SK-N-SH (cell line): ENCODE measurements around the gene DNAH1. TPM values are rescaled to one million over a fixed set of nuclear protein-coding genes. Genes with fewer than 3 reads are reported as not detected.

Experiments
- CTCF ChIA-PET: fragments of 300-600, 350-600 bp; formaldehyde crosslinking; extraction: SDS; loops from one replicate; lab custom pipeline; 2021; lab: Yijun Ruan, JAX
- POLR2A ChIA-PET: fragments of 350-600 bp; sonication (Branson Sonifier 250); formaldehyde crosslinking; extraction: SDS; loops from one replicate; lab custom pipeline; 2020; ENCODE audit warnings: antibody characterized with exemption, inconsistent platforms; lab: Yijun Ruan, JAX
- DNase-seq: peaks from one replicate; pipeline ENCODE4 v3.0.0; 2012
- H2AFZ ChIP-seq: fragments of 200-600 bp; sonication (generic); 2 replicates; pipeline ENCODE4 v1.8.1; 2016; ENCODE audit warnings: antibody characterized with exemption, mild to moderate bottlenecking, low read depth
- H3F3A ChIP-seq: fragments of 200-600 bp; sonication (generic); replicated peaks from 2 replicates; pipeline ENCODE3; 2016; ENCODE audit warnings: antibody characterized with exemption, mild to moderate bottlenecking; ENCODE audit not compliant: insufficient read depth
- H3K27ac ChIP-seq, 2 experiments: fragments of 200-500 bp in 1 of 2; fragments of 200-600 bp in 1 of 2; sonication (Bioruptor generic) in 1 of 2; sonication (generic), shearing (Covaris generic) in 1 of 2; 2 replicates each; pipeline versions ENCODE4 v1.5.1 to v1.6.1; 2014 to 2016; ENCODE audit warnings: low read depth in 2 of 2, inconsistent platforms in 1 of 2, low read length in 1 of 2, mild to moderate bottlenecking in 1 of 2, mixed read lengths in 1 of 2
- H3K27me3 ChIP-seq: fragments of 200-600 bp; sonication (generic), shearing (Covaris generic); 2 replicates; pipeline ENCODE4 v1.6.1; 2016; ENCODE audit warnings: mixed run types; ENCODE audit not compliant: insufficient read depth
- H3K36me3 ChIP-seq, 2 experiments: fragments of 200-500 bp in 1 of 2; fragments of 200-600 bp in 1 of 2; sonication (Bioruptor generic) in 1 of 2; sonication (generic) in 1 of 2; replicated peaks in 1 of 2; 2 replicates each; pipeline versions ENCODE3 to v1.5.1; 2014 to 2016; ENCODE audit warnings: low read length in 1 of 2, mild to moderate bottlenecking in 1 of 2; ENCODE audit not compliant: insufficient read depth in 2 of 2, control insufficient read depth in 1 of 2
- H3K4me1 ChIP-seq, 2 experiments: fragments of 200-500 bp in 1 of 2; fragments of 200-600 bp in 1 of 2; sonication (Bioruptor generic) in 1 of 2; sonication (generic), shearing (Covaris generic) in 1 of 2; 2 replicates each; pipeline versions ENCODE4 v1.5.1 to v1.6.1; 2014 to 2016; ENCODE audit warnings: low read depth in 1 of 2, low read length in 1 of 2, mixed run types in 1 of 2; ENCODE audit not compliant: insufficient read depth in 2 of 2, control insufficient read depth in 1 of 2
- H3K4me2 ChIP-seq: fragments of 200-600 bp; sonication (generic), shearing (Covaris generic); 2 replicates; pipeline ENCODE4 v1.6.1; 2017; ENCODE audit warnings: mixed run types
- H3K4me3 ChIP-seq, 2 experiments: fragments of 200-500 bp in 1 of 2; fragments of 200-600 bp in 1 of 2; sonication (Bioruptor generic) in 1 of 2; sonication (generic), shearing (Covaris generic) in 1 of 2; 2 replicates each; pipeline versions ENCODE4 v1.5.1 to v1.8.1; 2014 to 2016; ENCODE audit warnings: low read depth in 2 of 2, inconsistent platforms in 1 of 2, low read length in 1 of 2, mild to moderate bottlenecking in 1 of 2, mixed read lengths in 1 of 2, moderate library complexity in 1 of 2
- H3K79me2 ChIP-seq: fragments of 200-600 bp; sonication (generic); 2 replicates; pipeline ENCODE4 v1.8.1; 2017; ENCODE audit warnings: mild to moderate bottlenecking; ENCODE audit not compliant: insufficient read depth
- H3K9ac ChIP-seq: fragments of 200-600 bp; sonication (generic); 2 replicates; pipeline ENCODE4 v1.6.1; 2017; ENCODE audit warnings: mixed run types
- H3K9me2 ChIP-seq: fragments of 200-600 bp; sonication (generic); 2 replicates; pipeline ENCODE4 v1.6.1; 2017; ENCODE audit warnings: mixed run types
- H3K9me3 ChIP-seq: fragments of 200-600 bp; sonication (generic); 2 replicates; pipeline ENCODE4 v1.6.1; 2017; ENCODE audit warnings: mixed run types, mild to moderate bottlenecking, moderate library complexity
- H4K20me1 ChIP-seq: fragments of 200-600 bp; sonication (generic); 2 replicates; pipeline ENCODE4 v1.6.1; 2017; ENCODE audit warnings: mild to moderate bottlenecking, mixed run types; ENCODE audit not compliant: insufficient read depth
- CHD2 ChIP-seq: fragments of 150-350 bp; IDR thresholded peaks from 2 replicates; pipeline ENCODE4 v1.6.1; 2018; ENCODE audit warnings: low read length; ENCODE audit not compliant: partially characterized antibody
- ELF1 ChIP-seq: IDR thresholded peaks from 2 replicates; pipeline ENCODE4 v1.4.0; 2012
- EP300 ChIP-seq, 2 experiments: IDR thresholded peaks; 2 replicates each; pipeline versions ENCODE4 v1.4.0 to v1.6.1; 2012; ENCODE audit warnings: borderline replicate concordance in 1 of 2, low read depth in 1 of 2, low read length in 1 of 2
- FOXM1 ChIP-seq: IDR thresholded peaks from 2 replicates; pipeline ENCODE4 v1.4.0; 2012; ENCODE audit warnings: low read depth, mild to moderate bottlenecking
- GABPA ChIP-seq: IDR thresholded peaks from 2 replicates; pipeline ENCODE4 v1.4.0; 2012; ENCODE audit warnings: low read depth, mild to moderate bottlenecking
- MXI1 ChIP-seq: IDR thresholded peaks from 2 replicates; pipeline ENCODE4 v1.6.1; 2012; ENCODE audit warnings: mild to moderate bottlenecking, low read depth, low read length, improper control_type of control experiment
- NFIC ChIP-seq: IDR thresholded peaks from 2 replicates; pipeline ENCODE4 v1.4.0; 2012; ENCODE audit warnings: borderline replicate concordance
- NRF1 ChIP-seq: IDR thresholded peaks from 2 replicates; pipeline ENCODE4 v1.6.1; 2012; ENCODE audit warnings: low read depth, mild to moderate bottlenecking, low read length
- RCOR1 ChIP-seq: fragments of 150-350 bp; IDR thresholded peaks from 2 replicates; pipeline ENCODE4 v1.6.1; 2017; ENCODE audit warnings: antibody characterized with exemption, low read length
- RFX5 ChIP-seq: IDR thresholded peaks from 2 replicates; pipeline ENCODE4 v1.6.1; 2012; ENCODE audit warnings: mild to moderate bottlenecking, improper control_type of control experiment, low read length
- TAF1 ChIP-seq: IDR thresholded peaks from 2 replicates; pipeline ENCODE4 v1.6.1; 2012; ENCODE audit warnings: low read depth, mild to moderate bottlenecking, low read length, moderate library complexity, borderline replicate concordance
- TCF12 ChIP-seq: IDR thresholded peaks from 2 replicates; pipeline ENCODE4 v1.4.0; 2012
- TEAD4 ChIP-seq: IDR thresholded peaks from 2 replicates; pipeline ENCODE4 v1.4.0; 2012; ENCODE audit warnings: mild to moderate bottlenecking, borderline replicate concordance; ENCODE audit not compliant: insufficient read depth
- YY1 ChIP-seq: IDR thresholded peaks from 2 replicates; pipeline ENCODE4 v1.4.0; 2012; ENCODE audit warnings: low read depth, mild to moderate bottlenecking
- WGBS: methylation state at CpG from one replicate; pipeline ENCODE4 v1.1.6; 2017; ENCODE audit warnings: low lambda C conversion rate; 5-methylcytosine and 5-hydroxymethylcytosine counted together
- polyA plus RNA-seq, 3 experiments: library from polyadenylated mRNA; depleted of rRNA; stranded (reverse); fragments of >200 nt; gene quantifications; 2 replicates each; pipeline ENCODE4 v1.2.3, GENCODE V29; 2012
- TF ChIP-seq, protein P1 (sequence below): fragments of 150-350 bp; IDR thresholded peaks from 2 replicates; pipeline ENCODE4 v1.6.1; 2016; ENCODE audit warnings: mild to moderate bottlenecking, low read depth, low read length
- TF ChIP-seq, protein P2 (sequence below): IDR thresholded peaks from 2 replicates; pipeline ENCODE4; 2012
- TF ChIP-seq, protein P3 (sequence below): IDR thresholded peaks from 2 replicates; pipeline ENCODE4 v1.4.0; 2012; ENCODE audit warnings: low read depth, borderline replicate concordance
- TF ChIP-seq, protein P4 (sequence below): IDR thresholded peaks from 2 replicates; pipeline ENCODE4 v1.6.1; 2012; ENCODE audit warnings: mild to moderate bottlenecking, low read depth, low read length, moderate library complexity
- TF ChIP-seq, protein P5 (sequence below): fragments of 150-350 bp; IDR thresholded peaks from 2 replicates; pipeline ENCODE4 v1.6.1; 2017; ENCODE audit warnings: antibody characterized with exemption, low read length, low read depth, borderline replicate concordance

The DNAH1 gene
- polyA plus RNA-seq, 1 of the 3 experiments (the other 2 are of a cell fraction): 5.1 TPM

DNA sequence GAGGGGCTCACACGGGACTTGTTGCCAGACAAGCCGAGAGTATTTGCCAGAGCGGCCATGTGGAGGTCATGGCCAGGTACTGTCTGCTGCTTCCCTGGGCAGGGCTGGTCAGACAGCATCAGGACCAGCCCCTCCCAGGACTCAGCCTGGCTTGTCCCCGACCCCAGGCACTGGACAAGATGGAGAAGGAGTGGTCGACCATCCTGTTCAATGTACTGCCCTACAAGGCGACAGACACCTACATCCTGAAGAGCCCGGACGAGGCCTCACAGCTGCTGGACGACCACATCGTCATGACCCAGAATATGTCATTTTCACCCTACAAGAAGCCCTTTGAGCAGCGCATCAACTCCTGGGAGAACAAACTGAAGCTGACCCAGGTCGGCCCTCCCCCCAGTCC lies 38.6 kb downstream of the DNAH1 start:
- H3K4me2 ChIP-seq: no peak overlapping the region
- H3K4me1 ChIP-seq: no peaks in the 10 kb centered on the region; a peak in 1 of 4 replicates
- H3K4me3 ChIP-seq: no peak overlapping the region
- no peaks in the 10 kb centered on the region for H3F3A ChIP-seq
- no peaks in the 10 kb centered on the region for H3K9me3 ChIP-seq
- no peaks in the 10 kb centered on the region for H3K27me3 ChIP-seq
- ChIA-PET POLR2A (no interaction called here), CTCF (interaction anchor here (32.8 kb wide), 1 partner anchor 61 kb away, joined by 504 read pairs; the partner anchor contains the start of gene GLYCTK)
- no peak for DNase-seq
- H2AFZ ChIP-seq: no peak overlapping the region
- H3K79me2 ChIP-seq: no peaks in the 10 kb centered on the region
- no peaks in the 10 kb centered on the region for H4K20me1 ChIP-seq
- TF ChIP-seq ELF1 (no peak), TAF1 (no peak), RFX5 (no peak), CHD2 (no peak), MXI1 (no peak), RCOR1 (no peak), NFIC (no peak), GABPA (no peak), FOXM1 (no peak)
- TF ChIP-seq, protein P1, sequence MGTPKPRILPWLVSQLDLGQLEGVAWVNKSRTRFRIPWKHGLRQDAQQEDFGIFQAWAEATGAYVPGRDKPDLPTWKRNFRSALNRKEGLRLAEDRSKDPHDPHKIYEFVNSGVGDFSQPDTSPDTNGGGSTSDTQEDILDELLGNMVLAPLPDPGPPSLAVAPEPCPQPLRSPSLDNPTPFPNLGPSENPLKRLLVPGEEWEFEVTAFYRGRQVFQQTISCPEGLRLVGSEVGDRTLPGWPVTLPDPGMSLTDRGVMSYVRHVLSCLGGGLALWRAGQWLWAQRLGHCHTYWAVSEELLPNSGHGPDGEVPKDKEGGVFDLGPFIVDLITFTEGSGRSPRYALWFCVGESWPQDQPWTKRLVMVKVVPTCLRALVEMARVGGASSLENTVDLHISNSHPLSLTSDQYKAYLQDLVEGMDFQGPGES: no peak
- TF ChIP-seq, protein P2, sequence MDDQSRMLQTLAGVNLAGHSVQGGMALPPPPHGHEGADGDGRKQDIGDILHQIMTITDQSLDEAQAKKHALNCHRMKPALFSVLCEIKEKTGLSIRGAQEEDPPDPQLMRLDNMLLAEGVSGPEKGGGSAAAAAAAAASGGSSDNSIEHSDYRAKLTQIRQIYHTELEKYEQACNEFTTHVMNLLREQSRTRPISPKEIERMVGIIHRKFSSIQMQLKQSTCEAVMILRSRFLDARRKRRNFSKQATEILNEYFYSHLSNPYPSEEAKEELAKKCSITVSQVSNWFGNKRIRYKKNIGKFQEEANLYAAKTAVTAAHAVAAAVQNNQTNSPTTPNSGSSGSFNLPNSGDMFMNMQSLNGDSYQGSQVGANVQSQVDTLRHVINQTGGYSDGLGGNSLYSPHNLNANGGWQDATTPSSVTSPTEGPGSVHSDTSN: no peak
- no peaks in the 10 kb centered on the region for H3K9me2 ChIP-seq
- no peak overlapping the region for H3K9ac ChIP-seq
- no peaks in the 10 kb centered on the region for H3K36me3 ChIP-seq
- WGBS: 88% methylated on average over 10 of the region's 12 CpGs
- no peak overlapping the region for H3K27ac ChIP-seq

DNA sequence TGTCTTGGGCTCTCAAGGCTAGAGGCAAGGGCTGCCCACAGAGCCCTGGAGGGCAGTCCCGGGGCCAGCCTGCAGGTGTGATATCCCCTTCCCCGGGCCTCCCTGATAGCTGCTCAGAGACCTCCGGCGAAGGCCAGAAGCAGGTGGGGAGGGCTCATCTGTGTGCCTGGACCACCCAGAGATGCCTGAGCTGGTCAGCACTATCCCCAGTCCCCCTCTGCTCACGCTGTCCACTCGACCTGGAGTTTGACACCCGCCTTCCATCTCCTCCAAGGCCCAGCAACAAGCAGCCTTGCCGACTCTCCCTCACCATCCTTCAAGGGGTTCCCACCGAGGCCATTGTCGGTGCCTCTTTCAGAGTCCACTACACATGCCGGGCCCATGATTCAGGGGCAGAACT lies 39.4 kb downstream of the DNAH1 start:
- no peak overlapping the region for H3K4me2 ChIP-seq
- no peaks in the 10 kb centered on the region for H3F3A ChIP-seq
- no peaks in the 10 kb centered on the region for H3K9me3 ChIP-seq
- H4K20me1 ChIP-seq: no peaks in the 10 kb centered on the region
- H3K4me1 ChIP-seq: no peaks in the 10 kb centered on the region; a peak in 1 of 4 replicates
- POLR2A ChIA-PET: no interaction called here
- H3K9me2 ChIP-seq: no peaks in the 10 kb centered on the region
- no peak overlapping the region for H3K4me3 ChIP-seq
- no peak for DNase-seq
- CTCF ChIA-PET: interaction anchor here (1.0 to 32.8 kb wide), 3 partner anchors 15 to 62 kb away, joined by 3 to 504 read pairs (median 4); partner anchors contain the start of gene GLYCTK
- H3K27ac ChIP-seq: no peak overlapping the region
- no peaks in the 10 kb centered on the region for H3K79me2 ChIP-seq
- H3K9ac ChIP-seq: no peak overlapping the region
- WGBS: 84% methylated on average over 7 of the region's 11 CpGs
- no peak overlapping the region for H2AFZ ChIP-seq
- no peaks in the 10 kb centered on the region for H3K27me3 ChIP-seq
- no peaks in the 10 kb centered on the region for H3K36me3 ChIP-seq
- TF ChIP-seq MXI1: no peak
- TF ChIP-seq TEAD4: no peak
- no peak for TF ChIP-seq NRF1
- no peak for TF ChIP-seq RFX5
- TF ChIP-seq, protein P3, sequence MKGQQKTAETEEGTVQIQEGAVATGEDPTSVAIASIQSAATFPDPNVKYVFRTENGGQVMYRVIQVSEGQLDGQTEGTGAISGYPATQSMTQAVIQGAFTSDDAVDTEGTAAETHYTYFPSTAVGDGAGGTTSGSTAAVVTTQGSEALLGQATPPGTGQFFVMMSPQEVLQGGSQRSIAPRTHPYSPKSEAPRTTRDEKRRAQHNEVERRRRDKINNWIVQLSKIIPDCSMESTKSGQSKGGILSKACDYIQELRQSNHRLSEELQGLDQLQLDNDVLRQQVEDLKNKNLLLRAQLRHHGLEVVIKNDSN: no peak
- TF ChIP-seq, protein P4, sequence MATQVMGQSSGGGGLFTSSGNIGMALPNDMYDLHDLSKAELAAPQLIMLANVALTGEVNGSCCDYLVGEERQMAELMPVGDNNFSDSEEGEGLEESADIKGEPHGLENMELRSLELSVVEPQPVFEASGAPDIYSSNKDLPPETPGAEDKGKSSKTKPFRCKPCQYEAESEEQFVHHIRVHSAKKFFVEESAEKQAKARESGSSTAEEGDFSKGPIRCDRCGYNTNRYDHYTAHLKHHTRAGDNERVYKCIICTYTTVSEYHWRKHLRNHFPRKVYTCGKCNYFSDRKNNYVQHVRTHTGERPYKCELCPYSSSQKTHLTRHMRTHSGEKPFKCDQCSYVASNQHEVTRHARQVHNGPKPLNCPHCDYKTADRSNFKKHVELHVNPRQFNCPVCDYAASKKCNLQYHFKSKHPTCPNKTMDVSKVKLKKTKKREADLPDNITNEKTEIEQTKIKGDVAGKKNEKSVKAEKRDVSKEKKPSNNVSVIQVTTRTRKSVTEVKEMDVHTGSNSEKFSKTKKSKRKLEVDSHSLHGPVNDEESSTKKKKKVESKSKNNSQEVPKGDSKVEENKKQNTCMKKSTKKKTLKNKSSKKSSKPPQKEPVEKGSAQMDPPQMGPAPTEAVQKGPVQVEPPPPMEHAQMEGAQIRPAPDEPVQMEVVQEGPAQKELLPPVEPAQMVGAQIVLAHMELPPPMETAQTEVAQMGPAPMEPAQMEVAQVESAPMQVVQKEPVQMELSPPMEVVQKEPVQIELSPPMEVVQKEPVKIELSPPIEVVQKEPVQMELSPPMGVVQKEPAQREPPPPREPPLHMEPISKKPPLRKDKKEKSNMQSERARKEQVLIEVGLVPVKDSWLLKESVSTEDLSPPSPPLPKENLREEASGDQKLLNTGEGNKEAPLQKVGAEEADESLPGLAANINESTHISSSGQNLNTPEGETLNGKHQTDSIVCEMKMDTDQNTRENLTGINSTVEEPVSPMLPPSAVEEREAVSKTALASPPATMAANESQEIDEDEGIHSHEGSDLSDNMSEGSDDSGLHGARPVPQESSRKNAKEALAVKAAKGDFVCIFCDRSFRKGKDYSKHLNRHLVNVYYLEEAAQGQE: no peak
- TF ChIP-seq TCF12: no peak
- no peak for TF ChIP-seq ELF1
- TF ChIP-seq, protein P5, sequence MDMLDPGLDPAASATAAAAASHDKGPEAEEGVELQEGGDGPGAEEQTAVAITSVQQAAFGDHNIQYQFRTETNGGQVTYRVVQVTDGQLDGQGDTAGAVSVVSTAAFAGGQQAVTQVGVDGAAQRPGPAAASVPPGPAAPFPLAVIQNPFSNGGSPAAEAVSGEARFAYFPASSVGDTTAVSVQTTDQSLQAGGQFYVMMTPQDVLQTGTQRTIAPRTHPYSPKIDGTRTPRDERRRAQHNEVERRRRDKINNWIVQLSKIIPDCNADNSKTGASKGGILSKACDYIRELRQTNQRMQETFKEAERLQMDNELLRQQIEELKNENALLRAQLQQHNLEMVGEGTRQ: no peak
- no peak for TF ChIP-seq YY1
- TF ChIP-seq EP300 (IDR thresholded peaks at IDR 0.05; ENCODE audit: borderline replicate concordance in 1 of 2, low read depth in 1 of 2, low read length in 1 of 2): no peak
